H1 (cell line): ENCODE data around the gene PTPN22. TPM values are rescaled to one million over a fixed set of nuclear protein-coding genes. Genes with fewer than 3 reads are reported as not detected.

Source experiments
- CTCF ChIA-PET: fragments of 300-600 bp; sonication (Branson Sonifier 250); formaldehyde crosslinking; loops from one replicate; lab custom pipeline; 2021; ENCODE audit not compliant: partially characterized antibody; lab: Charles Lee
- POLR2A ChIA-PET: fragments of 300-600 bp; sonication (Branson Sonifier 250); formaldehyde crosslinking; loops from one replicate; lab custom pipeline; 2021; ENCODE audit warnings: inconsistent platforms; ENCODE audit not compliant: partially characterized antibody; lab: Charles Lee
- DNase-seq, 2 experiments: peaks; one replicate each; pipeline versions ENCODE4 v3.0.0 to v3.0.0-alpha.2; 2010 to 2022; ENCODE audit warnings: low spot score in 2 of 2, low read depth in 1 of 2, mixed read lengths in 1 of 2
- FAIRE-seq: peaks from 2 replicates; lab custom pipeline; 2011; peaks lifted over from hg19 to GRCh38; lab: Jason Lieb, UNC
- H2AFZ ChIP-seq: 2 replicates; pipeline ENCODE4 v1.8.1; 2012; ENCODE audit warnings: low read length, inconsistent platforms
- H2AK5ac ChIP-seq: 2 replicates; pipeline ENCODE4 v1.6.1; 2013; ENCODE audit warnings: low read depth, low read length
- H2BK120ac ChIP-seq: replicated peaks from 2 replicates; pipeline ENCODE3; 2013; ENCODE audit warnings: low read depth, low read length, inconsistent platforms
- H2BK12ac ChIP-seq: 2 replicates; pipeline ENCODE4 v1.6.1; 2013; ENCODE audit warnings: low read depth, low read length
- H2BK15ac ChIP-seq: 2 replicates; pipeline ENCODE4 v1.6.1; 2013; ENCODE audit warnings: low read length
- H2BK20ac ChIP-seq: 2 replicates; pipeline ENCODE4 v1.6.1; 2013; ENCODE audit warnings: low read length
- H2BK5ac ChIP-seq: 2 replicates; pipeline ENCODE4 v1.6.1; 2013; ENCODE audit warnings: low read depth, low read length
- H3K14ac ChIP-seq: 2 replicates; pipeline ENCODE4 v1.6.1; 2013; ENCODE audit warnings: inconsistent platforms; ENCODE audit not compliant: insufficient read length
- H3K18ac ChIP-seq: 2 replicates; pipeline ENCODE4 v1.6.1; 2013; ENCODE audit warnings: low read length; ENCODE audit errors: extremely low read depth
- H3K23ac ChIP-seq: 2 replicates; pipeline ENCODE4 v1.6.1; 2013; ENCODE audit warnings: inconsistent platforms; ENCODE audit not compliant: insufficient read length
- H3K23me2 ChIP-seq: 2 replicates; pipeline ENCODE4 v1.6.1; 2013; ENCODE audit warnings: low read depth, low read length
- H3K27ac ChIP-seq: 2 replicates; pipeline ENCODE4 v1.6.1; 2011; ENCODE audit warnings: low read depth, low read length, inconsistent platforms
- H3K27me3 ChIP-seq, 4 experiments: replicated peaks in 1 of 4; 1 replicate in 1 of 4; 2 replicates in 3 of 4; pipeline versions ENCODE4 v1.6.1 to v1.8.1; 2011 to 2013; ENCODE audit warnings: low read length in 3 of 4, mild to moderate bottlenecking in 3 of 4, inconsistent platforms in 2 of 4, mixed read lengths in 2 of 4, moderate library complexity in 1 of 4; ENCODE audit not compliant: control insufficient read depth in 3 of 4, insufficient read depth in 3 of 4; ENCODE audit errors: extremely low read depth in 1 of 4
- H3K36me3 ChIP-seq, 4 experiments: 2 replicates each; pipeline versions ENCODE4 v1.6.1 to v1.8.1; 2011 to 2013; ENCODE audit warnings: mild to moderate bottlenecking in 4 of 4, low read length in 3 of 4, moderate library complexity in 2 of 4, control low read depth in 1 of 4, inconsistent platforms in 1 of 4; ENCODE audit not compliant: insufficient read depth in 4 of 4, control insufficient read depth in 2 of 4
- H3K4ac ChIP-seq: replicated peaks from 2 replicates; pipeline ENCODE3; 2013; ENCODE audit warnings: low read length, low read depth, mixed read lengths, inconsistent platforms; ENCODE audit not compliant: insufficient read length
- H3K4me1 ChIP-seq, 4 experiments: replicated peaks in 1 of 4; 1 replicate in 1 of 4; 2 replicates in 3 of 4; pipeline versions ENCODE4 v1.6.1 to v1.8.1; 2011 to 2013; ENCODE audit warnings: low read length in 3 of 4, inconsistent platforms in 2 of 4, mixed read lengths in 1 of 4; ENCODE audit not compliant: insufficient read depth in 4 of 4, control insufficient read depth in 3 of 4
- H3K4me2 ChIP-seq, 2 experiments: 2 replicates each; pipeline versions ENCODE4 v1.6.1 to v1.8.1; 2011 to 2013; ENCODE audit warnings: low read depth in 2 of 2, low read length in 2 of 2, control low read depth in 1 of 2, inconsistent platforms in 1 of 2, mild to moderate bottlenecking in 1 of 2; ENCODE audit not compliant: insufficient read depth in 1 of 2
- H3K4me3 ChIP-seq, 4 experiments: fragments of 200-600, 300-600 bp in 1 of 4; sonication (generic), shearing (Covaris generic), sonication (Bioruptor Twin) in 1 of 4; 2 replicates each; pipeline versions ENCODE4 v1.5.1 to v1.8.1; 2011 to 2016; ENCODE audit warnings: low read length in 4 of 4, low read depth in 3 of 4, control low read depth in 2 of 4, inconsistent platforms in 2 of 4, mild to moderate bottlenecking in 2 of 4, mixed read lengths in 1 of 4, moderate library complexity in 1 of 4; ENCODE audit not compliant: insufficient read depth in 2 of 4; ENCODE audit errors: extremely low read depth in 1 of 4
- H3K56ac ChIP-seq: replicated peaks from 2 replicates; pipeline ENCODE3; 2013; ENCODE audit warnings: low read depth, mild to moderate bottlenecking, mixed read lengths, low read length, inconsistent platforms; ENCODE audit not compliant: insufficient read length
- H3K79me1 ChIP-seq: 2 replicates; pipeline ENCODE4 v1.6.1; 2013; ENCODE audit warnings: low read depth, low read length, control low read depth
- H3K79me2 ChIP-seq, 2 experiments: 2 replicates each; pipeline versions ENCODE4 v1.6.1 to v1.8.1; 2012 to 2013; ENCODE audit warnings: low read length in 2 of 2, mild to moderate bottlenecking in 2 of 2, inconsistent platforms in 1 of 2; ENCODE audit not compliant: insufficient read depth in 2 of 2, control insufficient read depth in 1 of 2
- H3K9ac ChIP-seq, 4 experiments: replicated peaks in 1 of 4; 1 replicate in 1 of 4; 2 replicates in 3 of 4; pipeline versions ENCODE4 v1.6.1 to v1.8.1; 2011 to 2013; ENCODE audit warnings: low read depth in 3 of 4, low read length in 3 of 4, control low read depth in 2 of 4, mild to moderate bottlenecking in 2 of 4, moderate library complexity in 2 of 4, inconsistent platforms in 1 of 4; ENCODE audit errors: extremely low read depth in 1 of 4
- H3K9me3 ChIP-seq, 2 experiments: 2 replicates each; pipeline versions ENCODE4 v1.6.1 to v1.8.1; 2012 to 2013; ENCODE audit warnings: mild to moderate bottlenecking in 2 of 2, moderate library complexity in 2 of 2, control low read depth in 1 of 2, inconsistent platforms in 1 of 2, low read depth in 1 of 2, low read length in 1 of 2, mixed read lengths in 1 of 2; ENCODE audit not compliant: insufficient read depth in 2 of 2
- H4K20me1 ChIP-seq, 2 experiments: replicated peaks in 1 of 2; 2 replicates each; pipeline versions ENCODE3 to v1.8.1; 2011 to 2013; ENCODE audit warnings: inconsistent platforms in 2 of 2, low read length in 2 of 2, mild to moderate bottlenecking in 1 of 2; ENCODE audit not compliant: insufficient read depth in 2 of 2, control insufficient read depth in 1 of 2
- H4K5ac ChIP-seq: 2 replicates; pipeline ENCODE4 v1.6.1; 2013; ENCODE audit warnings: low read length, low read depth, mixed read lengths, inconsistent platforms; ENCODE audit not compliant: insufficient read length
- H4K8ac ChIP-seq: 2 replicates; pipeline ENCODE4 v1.8.0; 2013; ENCODE audit warnings: mild to moderate bottlenecking, moderate library complexity, low read length, inconsistent platforms; ENCODE audit not compliant: insufficient read depth; ENCODE audit errors: extremely low read depth
- H4K91ac ChIP-seq: replicated peaks from 2 replicates; pipeline ENCODE3; 2013; ENCODE audit warnings: low read length, mixed read lengths, inconsistent platforms; ENCODE audit not compliant: insufficient read length
- CBX5 ChIP-seq: fragments of 300-800, 300-1000 bp; sonication (generic); IDR thresholded peaks from 2 replicates; pipeline ENCODE4 v1.7.1; 2016; ENCODE audit warnings: antibody characterized with exemption, low read length, low read depth
- CBX8 ChIP-seq: fragments of 300-800, 300-1000 bp; sonication (generic); IDR thresholded peaks from 2 replicates; pipeline ENCODE4 v1.7.1; 2016; ENCODE audit warnings: low read depth, low read length, borderline replicate concordance
- CREB1 ChIP-seq: IDR thresholded peaks from 2 replicates; pipeline ENCODE4 v1.6.1; 2012; ENCODE audit warnings: inconsistent platforms
- CTBP2 ChIP-seq: IDR thresholded peaks from 2 replicates; pipeline ENCODE4 v1.7.0; 2011; ENCODE audit warnings: borderline replicate concordance, mild to moderate bottlenecking, moderate library complexity, mixed read lengths, low read length; ENCODE audit not compliant: insufficient read depth, insufficient read length
- EP300 ChIP-seq, 2 experiments: IDR thresholded peaks; 1 replicate in 1 of 2; 2 replicates in 1 of 2; pipeline ENCODE4 v1.6.1; 2011 to 2012; ENCODE audit warnings: low read depth in 2 of 2, low read length in 2 of 2, mild to moderate bottlenecking in 2 of 2, borderline replicate concordance in 1 of 2, inconsistent platforms in 1 of 2, moderate library complexity in 1 of 2
- HDAC6 ChIP-seq: IDR thresholded peaks from one replicate; pipeline ENCODE4 v1.7.1; 2012; ENCODE audit warnings: low read depth, mild to moderate bottlenecking, inconsistent platforms, low read length, moderate library complexity
- JUND ChIP-seq: IDR thresholded peaks from 2 replicates; pipeline ENCODE4 v1.6.1; 2011; ENCODE audit warnings: mild to moderate bottlenecking, improper control_type of control experiment, low read length
- MAX ChIP-seq: IDR thresholded peaks from 2 replicates; pipeline ENCODE4 v1.6.1; 2012; ENCODE audit warnings: inconsistent platforms
- RNF2 ChIP-seq: fragments of 200-900, 300-1000 bp; sonication (generic); IDR thresholded peaks from 2 replicates; pipeline ENCODE4 v1.7.1; 2016; ENCODE audit warnings: borderline replicate concordance, low read depth, mild to moderate bottlenecking, antibody characterized with exemption, low read length; ENCODE audit not compliant: poor library complexity, severe bottlenecking; ENCODE audit errors: missing control alignments
- SAP30 ChIP-seq: fragments of 300-600 bp; sonication (generic); IDR thresholded peaks from 2 replicates; pipeline ENCODE4 v1.7.1; 2012; ENCODE audit warnings: low read length, moderate library complexity, mild to moderate bottlenecking, inconsistent platforms; ENCODE audit not compliant: insufficient read depth, insufficient replicate concordance
- SIX5 ChIP-seq: IDR thresholded peaks from 2 replicates; pipeline ENCODE4 v1.6.1; 2011; ENCODE audit warnings: mild to moderate bottlenecking, low read depth, low read length
- SUZ12 ChIP-seq: fragments of 200-600 bp; sonication (generic); IDR thresholded peaks from 2 replicates; pipeline ENCODE4 v1.6.1; 2012; ENCODE audit warnings: mild to moderate bottlenecking, inconsistent platforms, low read length, moderate library complexity, mixed read lengths
- TEAD4 ChIP-seq: IDR thresholded peaks from 2 replicates; pipeline ENCODE4 v1.6.1; 2012; ENCODE audit warnings: low read depth, low read length, inconsistent platforms, mixed read lengths
- ZNF274 ChIP-seq: IDR thresholded peaks from 2 replicates; pipeline ENCODE4 v1.7.0; 2012; ENCODE audit warnings: low read length, borderline replicate concordance; ENCODE audit errors: extremely low read depth
- WGBS, 2 experiments: shearing (Covaris generic) in 1 of 2; methylation state at CpG; one replicate each; pipeline versions ENCODE4 v1.1.6 to v1.1.7; 2013 to 2015; ENCODE audit warnings: low lambda C conversion rate in 2 of 2, mixed read lengths in 2 of 2, inconsistent platforms in 1 of 2, low coverage in 1 of 2, missing lambda C conversion rate in 1 of 2; ENCODE audit not compliant: insufficient replicate concordance in 2 of 2, insufficient coverage in 1 of 2, insufficient read length in 1 of 2; ENCODE audit errors: extremely low coverage in 1 of 2, missing lambda C conversion rate in 1 of 2; 5-methylcytosine and 5-hydroxymethylcytosine counted together
- polyA plus RNA-seq, 7 experiments: library from polyadenylated mRNA; depleted of rRNA in 3 of 7; stranded (reverse) in 5 of 7; unstranded in 2 of 7; fragments of >200 nt in 5 of 7; fragments of 200-250 nt in 2 of 7; gene quantifications; 1 replicate in 5 of 7; 2 replicates in 1 of 7; 4 replicates in 1 of 7; pipeline versions ENCODE4 v1.2.1 to v1.2.3, GENCODE V29; 2011 to 2013; ENCODE audit warnings: missing spikeins in 2 of 7, mixed read lengths in 2 of 7
- total RNA-seq: library from RNA; stranded (reverse); fragmentation: NEBNext Ultra II Directional; extraction: Animal tissue kit (Norgen Biotek cat#: 25700); gene quantifications from 2 replicates; pipeline ENCODE4 v1.2.1, GENCODE V29; 2021

Gene PTPN22
- total and polyA plus RNA-seq, 2 of the 8 experiments (the other 6 are each of a cell fraction or from before 2014, with no cell fraction given), result not detected

- ChIA-PET POLR2A (interaction anchor here (1.8 kb wide), 1 partner anchor 9 kb away, joined by 4 read pairs; the partner anchor contains the start of gene AP4B1), CTCF (interaction anchor here (1.0 kb wide), 1 partner anchor 11 kb away, joined by 3 read pairs; no protein-coding TSS in a partner anchor)
- Histone ChIP-seq H2AFZ (no peak overlapping the region), H2AK5ac (no peak overlapping the region), H4K91ac (no peak overlapping the region), H3K27me3 (no peaks in the 10 kb centered on the region), H3K4me3 (no peak overlapping the region), H2BK20ac (no peak overlapping the region), H3K9me3 (no peaks in the 10 kb centered on the region), H4K8ac (no peak overlapping the region), H3K27ac (no peak overlapping the region), H3K18ac (no peak overlapping the region), H3K36me3 (peaks cover 0 to 14% (median 6%) of the 10 kb centered on the region in 4 experiments; a peak in 4 of 8 replicates), H4K5ac (no peak overlapping the region), H3K23ac (no peak overlapping the region), H3K4ac (no peak overlapping the region), H2BK12ac (no peak overlapping the region), H2BK15ac (no peak overlapping the region), H3K9ac (no peak overlapping the region), H3K4me2 (no peak overlapping the region), H3K79me1 (no peaks in the 10 kb centered on the region), H3K79me2 (no peaks in the 10 kb centered on the region), H3K14ac (no peak overlapping the region), H4K20me1 (no peaks in the 10 kb centered on the region), H3K56ac (no peak overlapping the region), H2BK120ac (no peak overlapping the region), H3K23me2 (no peaks in the 10 kb centered on the region), H2BK5ac (no peak overlapping the region), H3K4me1 (no peaks in the 10 kb centered on the region)
- 90% methylated on average over 6 of the region's 6 CpGs; no CpG with 5 or more reads in 1 of the 2 experiments for WGBS, 2 experiments
- FAIRE-seq (no peak), DNase-seq (no peak)
- TF ChIP-seq TEAD4 (no peak), EP300 (IDR thresholded peaks at IDR 0.05; ENCODE audit: borderline replicate concordance in 1 of 2, low read depth in 2 of 2, low read length in 2 of 2) (no peak), ZNF274 (no peak), HDAC6 (no peak), SIX5 (no peak), MAX (no peak), RNF2 (no peak), CBX5 (no peak), CREB1 (no peak), CBX8 (no peak), JUND (no peak), SUZ12 (no peak), SAP30 (no peak), CTBP2 (no peak)
These were observed 23.6 kb upstream of the PTPN22 start for GRCh38 chr1:113895098-113895497.
